Stimulated activated CD8-positive, alpha-beta memory T cell treated with anti-CD3 and anti-CD28 coated beads, Interleukin-15, amount 100 ng/mL, for 48 hours (primary cell): ENCODE data around the gene CLSTN2.

ENCODE experiments used
- DNase-seq, 2 donors: peaks; one replicate each; pipeline ENCODE4 v3.0.0-alpha.2; 2020; ENCODE audit warnings: low read depth in 2 of 2

Gene CLSTN2

GRCh38 chr3:140284372-140284771 lies 349.4 kb downstream of the CLSTN2 start:
- DNase-seq: no peak

DNA sequence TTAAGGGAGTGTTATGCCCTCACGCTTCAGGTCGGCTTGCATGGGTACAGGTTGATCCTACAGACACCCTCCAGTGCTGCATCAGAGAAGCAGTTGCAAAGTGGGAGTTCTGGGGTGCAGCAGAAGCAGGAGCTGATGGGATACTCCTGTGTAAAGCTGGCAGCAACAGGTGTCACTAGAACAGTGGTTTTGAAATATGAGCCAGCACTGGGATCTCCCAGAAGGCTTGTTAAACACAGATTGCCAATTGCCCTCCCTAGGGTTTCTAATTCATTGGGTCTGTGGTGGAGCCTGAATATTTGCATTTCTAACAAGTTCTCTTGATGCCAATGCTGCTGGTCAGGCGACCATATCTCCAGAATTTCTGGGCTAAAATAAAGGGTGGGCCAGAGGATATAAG lies 350.4 kb downstream of the CLSTN2 start:
- no peak for DNase-seq

DNA sequence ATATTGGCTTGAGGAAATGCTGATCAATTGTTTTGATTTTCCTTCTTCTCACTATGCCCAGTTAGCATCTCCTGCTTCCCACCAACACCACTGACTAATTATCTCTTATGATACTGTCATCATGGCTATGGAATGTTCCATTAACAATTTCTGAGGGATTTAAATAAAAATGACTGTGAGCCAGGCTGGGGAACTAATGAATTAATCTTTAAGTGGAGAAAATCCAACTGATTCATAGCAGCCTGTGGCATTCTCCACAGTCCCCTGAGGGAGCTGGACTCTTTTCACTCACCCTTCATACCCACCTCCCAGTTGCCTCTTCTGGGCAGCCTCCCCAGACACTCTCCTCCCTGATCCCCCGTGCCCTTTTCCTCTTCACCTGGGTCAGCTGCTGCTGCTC lies 353.6 kb downstream of the CLSTN2 start:
- no peak for DNase-seq

GRCh38 chr3:140290105-140290504 lies 355.1 kb downstream of the CLSTN2 start:
- no peak for DNase-seq

GRCh38 chr3:140292170-140292569 lies 357.2 kb downstream of the CLSTN2 start:
- DNase-seq: no peak

- no peak for DNase-seq
These were observed 357.7 kb downstream of the CLSTN2 start for GRCh38 chr3:140292684-140293083.

DNA sequence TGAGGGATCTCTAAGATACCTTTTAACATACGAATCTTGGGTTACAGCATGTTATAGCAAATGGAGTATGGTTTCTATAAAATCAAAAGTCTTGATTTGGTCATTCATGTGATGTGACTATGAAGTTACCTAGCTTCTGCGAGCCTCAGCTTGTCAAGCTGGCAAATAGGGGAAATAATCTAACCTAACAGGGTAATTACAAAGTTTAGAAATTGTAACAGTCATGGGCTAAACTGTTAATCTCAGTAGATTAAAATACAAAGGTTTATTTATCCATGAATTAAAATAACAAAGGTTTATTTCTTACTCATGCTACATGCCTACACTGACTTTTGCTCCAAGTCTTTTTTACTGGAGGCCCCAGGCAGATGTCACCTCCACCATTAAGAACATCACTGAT lies 359.1 kb downstream of the CLSTN2 start:
- DNase-seq: no peak

GRCh38 chr3:140296796-140297352 lies 361.9 kb downstream of the CLSTN2 start:
- no peak for DNase-seq

DNA sequence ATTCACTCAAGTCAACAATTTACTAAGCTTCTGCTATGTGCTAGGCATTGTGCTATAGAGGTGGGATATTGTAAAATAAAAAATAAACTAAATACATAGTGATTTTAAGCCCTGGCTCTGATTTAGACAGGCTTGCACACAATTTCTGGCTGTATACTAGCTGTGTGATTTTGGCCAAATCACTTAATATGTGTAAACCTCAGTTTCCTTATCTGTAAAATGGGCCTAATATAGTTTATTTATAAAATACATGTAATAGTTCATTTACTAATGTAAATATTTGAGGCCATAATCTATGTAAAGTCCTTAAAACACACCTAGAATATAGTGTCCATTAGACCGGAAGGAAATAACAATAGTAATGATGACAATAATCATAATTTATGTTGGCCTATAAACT lies 363.1 kb downstream of the CLSTN2 start:
- no peak for DNase-seq

- DNase-seq: no peak
These were observed 363.6 kb downstream of the CLSTN2 start for GRCh38 chr3:140298569-140299070.

- no peak for DNase-seq
These were observed 368.9 kb downstream of the CLSTN2 start for GRCh38 chr3:140303875-140304274.

GRCh38 chr3:140308535-140308934 lies 373.6 kb downstream of the CLSTN2 start:
- no peak for DNase-seq

- DNase-seq: no peak
These were observed 376.4 kb downstream of the CLSTN2 start for GRCh38 chr3:140311428-140311827.

GRCh38 chr3:140315955-140316354 lies 381.0 kb downstream of the CLSTN2 start:
- no peak for DNase-seq

DNA sequence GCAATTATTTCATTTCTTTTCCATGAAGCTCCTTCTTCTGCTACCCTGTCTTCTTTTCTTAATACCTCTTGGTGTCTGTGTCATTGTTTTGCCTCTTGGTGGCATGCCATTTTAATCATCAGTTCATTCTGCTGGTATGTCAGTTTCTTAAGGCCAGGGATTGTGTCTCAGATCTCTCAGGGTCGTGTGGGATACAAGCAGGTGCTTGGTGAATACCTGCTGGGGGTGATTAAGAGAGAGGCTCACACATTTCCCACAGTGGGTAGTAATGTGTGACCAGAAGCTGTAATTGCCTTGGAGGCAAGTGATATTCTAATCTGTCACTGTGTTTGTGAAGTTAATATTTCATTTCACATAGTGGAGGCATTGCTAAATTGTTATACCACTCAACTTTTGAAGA lies 381.5 kb downstream of the CLSTN2 start:
- no peak for DNase-seq

- DNase-seq: no peak
These were observed 381.9 kb downstream of the CLSTN2 start for GRCh38 chr3:140316868-140317400.

DNA sequence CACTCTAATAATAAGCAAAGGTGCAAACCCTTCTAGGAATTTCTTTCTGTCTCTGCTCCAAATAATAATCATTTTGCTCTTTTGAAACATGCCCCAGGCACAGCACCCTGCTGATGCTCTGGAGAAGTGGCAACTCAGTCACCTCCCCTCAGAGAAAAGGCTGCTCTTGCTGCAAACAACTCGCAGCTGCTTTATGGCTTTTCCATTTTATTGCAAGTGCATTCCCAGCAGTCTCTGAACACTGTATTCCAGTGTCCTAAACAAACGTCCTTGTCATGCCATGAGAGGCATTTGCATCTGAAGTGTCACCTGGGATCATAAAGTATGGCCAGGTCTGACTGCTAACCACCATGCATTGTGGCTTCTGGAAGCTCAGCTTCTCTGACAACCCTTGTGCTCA lies 384.8 kb downstream of the CLSTN2 start:
- no peak for DNase-seq

DNA sequence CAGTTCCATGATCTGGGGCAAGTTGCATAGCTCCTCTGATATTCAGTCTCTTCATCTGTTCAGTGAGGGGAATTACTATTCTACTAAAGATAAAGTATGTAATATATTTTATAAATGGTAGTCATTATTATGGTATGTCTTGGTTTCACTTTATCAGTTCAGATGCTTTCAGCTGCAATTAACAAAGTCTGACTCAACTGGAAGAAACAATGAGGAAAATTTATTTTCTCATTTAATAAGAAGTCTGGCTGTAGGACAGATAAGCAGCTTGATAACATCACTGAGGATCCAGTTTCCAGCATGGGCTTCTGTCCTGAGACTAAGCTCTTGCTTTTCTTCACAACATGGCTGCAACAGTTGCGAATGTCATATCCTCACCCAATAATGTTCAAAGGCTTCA lies 388.6 kb downstream of the CLSTN2 start:
- no peak for DNase-seq

GRCh38 chr3:140332131-140332530 lies 397.1 kb downstream of the CLSTN2 start:
- no peak for DNase-seq

DNA sequence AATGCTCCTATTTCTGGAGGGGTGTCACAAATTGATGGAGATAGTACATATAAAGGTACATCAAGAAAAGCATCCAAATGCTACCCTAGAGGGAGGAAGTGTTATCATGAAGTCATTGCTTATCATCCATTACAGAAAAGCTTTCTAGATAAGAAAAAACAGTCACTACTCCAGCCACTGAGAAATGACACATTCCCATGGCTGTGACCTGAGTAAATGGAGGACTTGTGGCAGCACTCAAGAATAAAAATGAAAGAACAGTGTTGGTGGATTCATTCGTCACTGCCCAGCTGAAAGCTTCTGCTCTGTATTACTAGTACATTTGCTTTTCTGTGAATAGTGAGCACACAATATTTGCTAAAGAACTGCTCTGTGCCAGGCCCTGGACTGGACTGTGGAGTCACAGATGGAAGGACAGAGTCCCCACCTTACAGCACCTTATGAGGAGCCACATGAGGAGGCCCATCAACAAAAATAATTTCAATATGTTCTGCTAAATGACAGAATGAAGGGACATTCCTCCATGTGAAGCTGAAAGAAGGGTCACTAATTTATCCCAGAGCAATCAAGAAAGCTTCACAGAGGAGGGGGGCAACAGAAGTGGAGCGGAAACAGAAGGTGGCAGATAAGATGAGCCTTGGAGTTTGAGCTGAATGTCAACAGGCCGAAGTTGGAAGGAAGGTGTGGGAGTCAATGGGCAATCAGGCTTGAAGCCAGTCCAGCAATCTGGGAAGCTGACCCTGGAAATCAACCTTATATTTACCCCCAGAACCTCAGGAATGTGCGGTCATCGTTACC lies 399.3 kb downstream of the CLSTN2 start:
- DNase-seq: no peak

- DNase-seq: no peak
These were observed 401.5 kb downstream of the CLSTN2 start for GRCh38 chr3:140336465-140336864.

GRCh38 chr3:140338916-140339315 lies 403.9 kb downstream of the CLSTN2 start:
- DNase-seq: no peak

DNA sequence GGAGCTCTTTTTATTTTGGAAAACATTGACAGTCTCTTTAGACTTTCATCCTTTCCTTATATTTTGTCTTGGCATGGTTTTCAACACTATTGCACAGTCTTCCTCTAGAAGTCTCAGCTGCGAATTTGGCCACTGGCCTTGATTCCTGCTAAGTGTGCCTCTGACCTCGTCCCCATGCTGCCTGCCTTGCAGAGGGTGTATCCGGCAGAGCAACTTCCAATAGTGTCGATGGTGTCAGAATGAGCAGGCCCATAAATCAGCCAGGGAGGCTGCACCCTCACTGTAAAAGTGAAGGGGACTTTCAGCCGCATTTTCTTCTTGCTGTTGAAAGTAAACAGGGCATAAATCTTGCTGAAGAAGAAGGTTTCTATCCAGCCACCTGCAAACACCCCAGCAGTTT lies 406.2 kb downstream of the CLSTN2 start:
- no peak for DNase-seq
